ENCODE measurements around the gene ATP13A4. TPM values are rescaled to one million over a fixed set of nuclear protein-coding genes. Genes with fewer than 3 reads are reported as not detected.

Gene ATP13A4
- total RNA-seq, 4 donors from 2014 or later: 197 to 348 (median 241) TPM

DNA sequence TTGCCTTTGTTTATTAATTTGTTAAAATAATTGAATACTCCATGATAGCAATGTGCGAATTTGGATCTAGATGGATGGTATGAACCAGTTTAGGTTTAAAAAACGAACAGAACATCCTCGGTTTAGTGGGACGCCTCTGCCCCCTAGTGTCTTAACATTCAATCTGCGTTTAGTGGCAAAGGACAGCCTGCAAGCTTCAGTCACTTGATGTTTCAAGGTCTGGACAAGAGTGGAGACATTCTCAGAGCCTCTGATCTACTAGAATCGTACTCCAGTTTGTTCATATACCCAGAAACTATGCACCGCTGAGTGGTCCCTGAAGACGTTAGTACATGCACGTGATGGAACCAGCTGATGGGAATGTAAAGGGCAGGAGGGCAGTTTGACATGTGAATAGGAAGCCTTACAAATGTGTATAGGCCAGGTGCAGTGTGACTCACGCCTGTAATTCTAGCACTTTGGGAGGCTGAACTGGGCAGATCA, 17.8 kb upstream of the ATP13A4 start:
- no peak overlapping the region for H3K27ac ChIP-seq
- intact Hi-C loops (cut with DNase I): loop anchor here (5.0 to 10.0 kb wide), 2 partner anchors 378 to 760 kb away; no protein-coding TSS in a partner anchor
- no peak for TF ChIP-seq POLR2A (IDR thresholded peaks at IDR 0.05)
- TF ChIP-seq, protein P1, sequence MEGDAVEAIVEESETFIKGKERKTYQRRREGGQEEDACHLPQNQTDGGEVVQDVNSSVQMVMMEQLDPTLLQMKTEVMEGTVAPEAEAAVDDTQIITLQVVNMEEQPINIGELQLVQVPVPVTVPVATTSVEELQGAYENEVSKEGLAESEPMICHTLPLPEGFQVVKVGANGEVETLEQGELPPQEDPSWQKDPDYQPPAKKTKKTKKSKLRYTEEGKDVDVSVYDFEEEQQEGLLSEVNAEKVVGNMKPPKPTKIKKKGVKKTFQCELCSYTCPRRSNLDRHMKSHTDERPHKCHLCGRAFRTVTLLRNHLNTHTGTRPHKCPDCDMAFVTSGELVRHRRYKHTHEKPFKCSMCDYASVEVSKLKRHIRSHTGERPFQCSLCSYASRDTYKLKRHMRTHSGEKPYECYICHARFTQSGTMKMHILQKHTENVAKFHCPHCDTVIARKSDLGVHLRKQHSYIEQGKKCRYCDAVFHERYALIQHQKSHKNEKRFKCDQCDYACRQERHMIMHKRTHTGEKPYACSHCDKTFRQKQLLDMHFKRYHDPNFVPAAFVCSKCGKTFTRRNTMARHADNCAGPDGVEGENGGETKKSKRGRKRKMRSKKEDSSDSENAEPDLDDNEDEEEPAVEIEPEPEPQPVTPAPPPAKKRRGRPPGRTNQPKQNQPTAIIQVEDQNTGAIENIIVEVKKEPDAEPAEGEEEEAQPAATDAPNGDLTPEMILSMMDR (IDR thresholded peaks at IDR 0.05): peak; percentile 51 to 90 (median 78)
- DNase-seq: peak; percentile 66 to 75
- H3K27me3 ChIP-seq: no peaks in the 10 kb centered on the region
- WGBS, 2 donors: 7 to 8% methylated on average over 10 of the region's 10 CpGs
- no peak overlapping the region for H3K4me3 ChIP-seq (replicated peaks in 1 of 3)
- no peaks in the 10 kb centered on the region for H3K9me3 ChIP-seq
- no peaks in the 10 kb centered on the region for H3K4me1 ChIP-seq
- no peaks in the 10 kb centered on the region for H3K36me3 ChIP-seq

DNA sequence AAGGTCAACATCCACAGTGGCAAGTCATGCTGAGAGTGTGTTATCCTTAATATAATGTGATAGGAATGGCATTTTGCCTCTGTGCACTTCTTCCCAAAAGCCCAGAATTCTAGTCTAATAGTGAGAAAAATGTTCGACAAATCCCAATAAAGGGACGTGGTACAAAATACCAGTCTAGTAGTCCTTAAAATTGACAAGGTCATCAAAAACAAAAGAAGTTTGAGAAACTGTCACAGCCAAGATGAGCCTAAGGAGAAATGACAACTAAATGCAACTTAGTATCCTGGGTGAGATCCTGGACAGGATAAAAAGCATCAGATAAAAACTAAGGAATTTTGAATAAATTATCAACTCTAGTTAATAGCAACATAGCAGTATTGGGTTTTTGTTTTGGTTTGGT, 14.4 kb upstream of the ATP13A4 start:
- WGBS, 2 donors: 93 to 95% methylated on average over 2 of the region's 2 CpGs

DNA sequence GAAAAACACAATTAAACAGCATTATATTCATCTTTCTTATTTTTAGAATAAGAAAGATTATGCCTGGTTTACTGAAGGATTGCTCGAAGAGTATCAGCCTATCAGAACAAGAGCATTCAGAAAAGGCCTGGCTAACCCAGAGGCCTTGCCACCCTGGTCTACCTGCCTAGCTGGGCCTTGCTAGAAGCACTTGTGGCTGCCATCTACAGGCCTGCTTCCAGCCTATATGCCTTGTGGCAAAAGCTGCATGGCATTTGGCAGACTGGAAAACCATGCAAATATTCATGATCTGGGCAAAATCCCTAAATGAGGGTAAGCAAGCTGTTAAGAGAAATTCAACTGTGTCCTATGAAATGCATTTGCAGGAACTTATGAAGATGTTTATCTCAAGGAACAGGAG, 9.3 kb upstream of the ATP13A4 start:
- peak; percentile 30 to 76 for DNase-seq
- 47 to 72% methylated on average over 1 of the region's 1 CpG for WGBS, 2 donors
- Histone ChIP-seq H3K27me3 (no peaks in the 10 kb centered on the region), H3K4me3 (replicated peaks in 1 of 3) (no peak overlapping the region), H3K4me1 (peaks cover 6 to 10% of the 10 kb centered on the region in 2 donors), H3K36me3 (no peaks in the 10 kb centered on the region), H3K9me3 (no peaks in the 10 kb centered on the region), H3K27ac (peak overlapping the region in 1 of 3 donors; percentile 26)
- TF ChIP-seq, protein P1 (IDR thresholded peaks at IDR 0.05): peak in 4 of 6 experiments; percentile 15 to 65 (median 56)
- no peak for TF ChIP-seq POLR2A (IDR thresholded peaks at IDR 0.05)
- intact Hi-C loops (cut with DNase I): no loop called here

More for the DNA sequence above, 14.4 kb upstream of the ATP13A4 start:
- no peak overlapping the region for H3K4me3 ChIP-seq (replicated peaks in 1 of 3)
- intact Hi-C loops (cut with DNase I): loop anchor here (5.0 kb wide), 1 partner anchor 112 kb away; no protein-coding TSS in a partner anchor
- DNase-seq: no peak
- TF ChIP-seq, protein P1 (IDR thresholded peaks at IDR 0.05): no peak
- TF ChIP-seq POLR2A (IDR thresholded peaks at IDR 0.05): no peak
- no peaks in the 10 kb centered on the region for H3K27me3 ChIP-seq
- H3K9me3 ChIP-seq: no peaks in the 10 kb centered on the region
- no peak overlapping the region for H3K27ac ChIP-seq
- no peaks in the 10 kb centered on the region for H3K4me1 ChIP-seq
- H3K36me3 ChIP-seq: no peaks in the 10 kb centered on the region

- no peaks in the 10 kb centered on the region for H3K27me3 ChIP-seq
- TF ChIP-seq, protein P1 (IDR thresholded peaks at IDR 0.05): no peak
- no peak for TF ChIP-seq POLR2A (IDR thresholded peaks at IDR 0.05)
- 83 to 84% methylated on average over 3 of the region's 3 CpGs for WGBS, 2 donors
- H3K9me3 ChIP-seq: no peaks in the 10 kb centered on the region
- no peak overlapping the region for H3K4me3 ChIP-seq (replicated peaks in 1 of 3)
- H3K36me3 ChIP-seq: no peaks in the 10 kb centered on the region
- DNase-seq: peak; percentile 45 to 61
- intact Hi-C loops (cut with DNase I): no loop called here
- peaks cover 6 to 10% of the 10 kb centered on the region in 2 donors for H3K4me1 ChIP-seq
- peak overlapping the region; percentile 25 to 43 (median 26) for H3K27ac ChIP-seq
Observed at GRCh38 chr3:193563426-193563825, 8.7 kb upstream of the ATP13A4 start.

GRCh38 chr3:193560870-193561269, 6.2 kb upstream of the ATP13A4 start:
- TF ChIP-seq POLR2A (IDR thresholded peaks at IDR 0.05): no peak
- TF ChIP-seq, protein P1 (IDR thresholded peaks at IDR 0.05): no peak
- Histone ChIP-seq H3K4me1 (peaks cover 6 to 12% of the 10 kb centered on the region in 2 donors), H3K27me3 (no peaks in the 10 kb centered on the region), H3K27ac (no peak overlapping the region), H3K4me3 (replicated peaks in 1 of 3) (no peak overlapping the region), H3K36me3 (no peaks in the 10 kb centered on the region), H3K9me3 (no peaks in the 10 kb centered on the region)
- intact Hi-C loops (cut with DNase I): no loop called here
- WGBS, 2 donors: 62 to 90% methylated on average over 4 of the region's 4 CpGs
- peak in 1 of 2 donors; percentile 40 for DNase-seq

Measured in thyroid gland (tissue), 4 donors.